PC-3 (cell line): ENCODE results near the gene REEP2. TPM values are rescaled to one million over a fixed set of nuclear protein-coding genes. Genes with fewer than 3 reads are reported as not detected.

Source experiments
- ATAC-seq: fragments of 200-7000 bp; cut with Tn5 transposase; 2 replicates; pipeline ENCODE4 v1.9.1; 2020; ENCODE audit warnings: mild to moderate bottlenecking, moderate library complexity
- BruUV-seq: library from RNA; stranded (reverse); fragments of 400-500 nt; replicated peaks from 2 replicates; lab custom pipeline; 2021; lab: Mats Ljungman, UMichigan
- CTCF ChIA-PET: fragments of 300-600 bp; sonication (Branson Sonifier 250); formaldehyde crosslinking; loops from one replicate; lab custom pipeline; 2022; ENCODE audit warnings: antibody characterized with exemption; lab: Charles Lee
- POLR2A ChIA-PET: fragments of 300-600 bp; sonication (Branson Sonifier 250); formaldehyde crosslinking; loops from one replicate; lab custom pipeline; 2022; ENCODE audit warnings: antibody characterized with exemption; ENCODE audit not compliant: unreplicated experiment; lab: Charles Lee
- DNase-seq: peaks from one replicate; pipeline ENCODE4 v3.0.0-alpha.2; 2015
- H2AFZ ChIP-seq: fragments of 300-600 bp; sonication (generic); 2 replicates; pipeline ENCODE4 v1.6.0; 2016; ENCODE audit warnings: antibody characterized with exemption, low read length
- H3F3A ChIP-seq: fragments of 300-600 bp; sonication (generic); one replicate; pipeline ENCODE4 v1.6.0; 2017; ENCODE audit warnings: antibody characterized with exemption, low read length, control low read depth, mild to moderate bottlenecking; ENCODE audit not compliant: unreplicated experiment
- H3K27ac ChIP-seq: fragments of 300-600 bp; sonication (generic); 2 replicates; pipeline ENCODE4 v1.5.1; 2016; ENCODE audit warnings: mild to moderate bottlenecking, low read length
- H3K27me3 ChIP-seq: fragments of 300-600 bp; sonication (generic); 2 replicates; pipeline ENCODE4 v1.6.1; 2016; ENCODE audit warnings: low read length, mixed read lengths
- H3K36me3 ChIP-seq: fragments of 300-600 bp; sonication (generic); 2 replicates; pipeline ENCODE4 v1.6.1; 2016; ENCODE audit warnings: low read depth, mixed run types, low read length, mixed read lengths
- H3K4me1 ChIP-seq: fragments of 300-600 bp; sonication (generic); 2 replicates; pipeline ENCODE4 v1.5.1; 2016; ENCODE audit warnings: low read length; ENCODE audit not compliant: insufficient read depth
- H3K4me2 ChIP-seq: fragments of 300-600 bp; sonication (generic); 2 replicates; pipeline ENCODE4 v1.6.0; 2016; ENCODE audit warnings: low read length
- H3K4me3 ChIP-seq: fragments of 300-600 bp; sonication (generic); 2 replicates; pipeline ENCODE4 v1.5.1; 2016; ENCODE audit warnings: mild to moderate bottlenecking, low read length, mixed read lengths
- H3K79me2 ChIP-seq: fragments of 300-600 bp; sonication (generic); 2 replicates; pipeline ENCODE4 v1.6.1; 2017; ENCODE audit warnings: low read length, mixed read lengths
- H3K9ac ChIP-seq: fragments of 300-600 bp; sonication (generic); 2 replicates; pipeline ENCODE4 v1.6.0; 2016; ENCODE audit warnings: mild to moderate bottlenecking, low read length
- H3K9me2 ChIP-seq: fragments of 300-600 bp; sonication (generic); replicated peaks from 2 replicates; pipeline ENCODE4 v1.6.1; 2016; ENCODE audit warnings: mixed run types, low read length, mixed read lengths
- H3K9me3 ChIP-seq: fragments of 300-600 bp; sonication (generic); 2 replicates; pipeline ENCODE4 v1.6.1; 2016; ENCODE audit warnings: low read length, mixed read lengths
- H4K20me1 ChIP-seq: fragments of 300-600 bp; sonication (generic); 2 replicates; pipeline ENCODE4 v1.6.1; 2016; ENCODE audit warnings: low read length, mixed read lengths
- CTCF ChIP-seq: fragments of 300-600 bp; sonication (generic); conservative IDR thresholded peaks from 2 replicates; pipeline ENCODE4 v1.5.1; 2017; ENCODE audit warnings: antibody characterized with exemption, low read depth, mild to moderate bottlenecking, low read length
- EZH2 ChIP-seq: fragments of 300-600 bp; sonication (generic); IDR thresholded peaks from one replicate; pipeline ENCODE4 v1.6.1; 2017; ENCODE audit warnings: antibody characterized with exemption, mild to moderate bottlenecking, low read length; ENCODE audit not compliant: unreplicated experiment
- EZH2phosphoT487 ChIP-seq: fragments of 300-600 bp; sonication (generic); IDR thresholded peaks from 2 replicates; pipeline ENCODE4 v1.6.1; 2018; ENCODE audit warnings: mild to moderate bottlenecking, antibody characterized with exemption, low read length, borderline replicate concordance
- intact Hi-C: fragments of 100-400 bp; cut with micrococcal nuclease; formaldehyde crosslinking; loops from 2 replicates; pipeline ENCODE4 v1.9.0; 2023
- total RNA-seq: library from RNA; depleted of rRNA; stranded (reverse); fragments of >200 nt; gene quantifications from 2 replicates; pipeline ENCODE4 v1.2.3, GENCODE V29; 2014

Gene REEP2
- total RNA-seq, 1 experiment from 2014 or later: 2.5 TPM

GRCh38 chr5:138444078-138444773 lies 5.4 kb downstream of the REEP2 start:
- Histone ChIP-seq H3K27me3 (no peaks in the 10 kb centered on the region), H3K4me2 (no peak overlapping the region), H3K9ac (no peak overlapping the region), H3K4me1 (no peaks in the 10 kb centered on the region), H3K36me3 (no peaks in the 10 kb centered on the region), H3F3A (no peaks in the 10 kb centered on the region), H3K79me2 (no peaks in the 10 kb centered on the region), H3K9me2 (no peaks in the 10 kb centered on the region), H3K4me3 (no peak overlapping the region), H3K27ac (no peak overlapping the region), H3K9me3 (no peaks in the 10 kb centered on the region), H2AFZ (no peak overlapping the region), H4K20me1 (no peaks in the 10 kb centered on the region)
- POLR2A ChIA-PET: no interaction called here
- ATAC-seq (no peak), DNase-seq (no peak)
- intact Hi-C loops: no loop called here
- TF ChIP-seq CTCF: no peak
- no peak for TF ChIP-seq EZH2
- no peak for TF ChIP-seq EZH2phosphoT487
- CTCF ChIA-PET: no interaction called here
- no TSS peak for BruUV-seq

GRCh38 chr5:138444774-138445546 lies 6.1 kb downstream of the REEP2 start:
- BruUV-seq: no TSS peak

More at GRCh38 chr5:138444774-138445546, 6.1 kb downstream of the REEP2 start:
- no peaks in the 10 kb centered on the region for H4K20me1 ChIP-seq
- H3K4me1 ChIP-seq: no peaks in the 10 kb centered on the region
- TF ChIP-seq EZH2phosphoT487 (no peak), CTCF (no peak), EZH2 (no peak)
- H3K27ac ChIP-seq: no peak overlapping the region
- intact Hi-C loops: no loop called here
- H3F3A ChIP-seq: no peaks in the 10 kb centered on the region
- ATAC-seq (no peak), DNase-seq (no peak)
- no peaks in the 10 kb centered on the region for H3K79me2 ChIP-seq
- H3K4me3 ChIP-seq: no peak overlapping the region
- ChIA-PET POLR2A (no interaction called here), CTCF (no interaction called here)
- no peaks in the 10 kb centered on the region for H3K9me3 ChIP-seq
- no peaks in the 10 kb centered on the region for H3K9me2 ChIP-seq
- no peaks in the 10 kb centered on the region for H3K36me3 ChIP-seq
- H2AFZ ChIP-seq: no peak overlapping the region
- H3K27me3 ChIP-seq: no peaks in the 10 kb centered on the region
- H3K4me2 ChIP-seq: no peak overlapping the region
- no peak overlapping the region for H3K9ac ChIP-seq
